HepG2 (cell line): Measurements from ENCODE around the gene CRAMP1. TPM values are rescaled to one million over a fixed set of nuclear protein-coding genes. Genes with fewer than 3 reads are reported as not detected.
A peak's percentile ranks its signal among the peaks of the same experiment; 100 is the strongest.

Experiments used
- ASH2L ChIP-seq: fragments of 300-600, 200-600 bp; sonication (generic); IDR thresholded peaks from 2 replicates; pipeline ENCODE4 v1.7.0; 2017; ENCODE audit warnings: low read depth, mild to moderate bottlenecking, moderate library complexity, mixed read lengths, low read length; ENCODE audit not compliant: insufficient read length
- FOSL1 ChIP-seq: sonication (generic); formaldehyde crosslinking; IDR thresholded peaks from 2 replicates; pipeline ENCODE4 v1.9.0; 2021; ENCODE audit warnings: missing genetic modification reagents, borderline replicate concordance
- FOXK1 ChIP-seq: sonication (generic); formaldehyde crosslinking; IDR thresholded peaks from 2 replicates; pipeline ENCODE4 v1.4.0; 2020; ENCODE audit warnings: low read depth, missing genetic modification reagents, borderline replicate concordance
- GPN1 ChIP-seq: sonication (generic); formaldehyde crosslinking; IDR thresholded peaks from 2 replicates; pipeline ENCODE4 v1.5.1; 2020; ENCODE audit warnings: missing genetic modification reagents, borderline replicate concordance
- JUN ChIP-seq: sonication (generic); formaldehyde crosslinking; IDR thresholded peaks from 2 replicates; pipeline ENCODE4 v1.4.0; 2020; ENCODE audit warnings: mild to moderate bottlenecking, missing genetic modification reagents
- JUND ChIP-seq: sonication (generic); formaldehyde crosslinking; IDR thresholded peaks from 2 replicates; pipeline ENCODE4 v1.8.0; 2022; ENCODE audit warnings: mild to moderate bottlenecking, missing genetic modification reagents
- NFKBIZ ChIP-seq: IDR thresholded peaks from 2 replicates; pipeline ENCODE4 v1.6.1; 2018; ENCODE audit warnings: missing genetic modification reagents, missing compliant biosample characterization
- SOX6 ChIP-seq, 2 experiments: fragments of 450-650 bp in 1 of 2; sonication (generic) in 1 of 2; formaldehyde crosslinking in 1 of 2; IDR thresholded peaks; 2 replicates each; pipeline versions ENCODE4 v1.4.0 to v1.6.1; 2017 to 2020; ENCODE audit warnings: antibody characterized with exemption in 1 of 2, mild to moderate bottlenecking in 1 of 2, missing genetic modification reagents in 1 of 2
- TOE1 ChIP-seq: sonication (generic); formaldehyde crosslinking; IDR thresholded peaks from 2 replicates; pipeline ENCODE4 v1.4.0; 2020; ENCODE audit warnings: mild to moderate bottlenecking, missing genetic modification reagents
- ZEB1 ChIP-seq: IDR thresholded peaks from 2 replicates; pipeline ENCODE4 v1.6.1; 2012; ENCODE audit warnings: mild to moderate bottlenecking, low read depth, inconsistent platforms; ENCODE audit not compliant: insufficient replicate concordance
- ZNF292 ChIP-seq: sonication (generic); formaldehyde crosslinking; IDR thresholded peaks from 2 replicates; pipeline ENCODE4 v1.8.1; 2022; ENCODE audit warnings: mild to moderate bottlenecking, low read depth, missing genetic modification reagents, borderline replicate concordance
- ZNF317 ChIP-seq: sonication (generic); formaldehyde crosslinking; IDR thresholded peaks from 2 replicates; pipeline ENCODE4 v1.5.0; 2020; ENCODE audit warnings: mild to moderate bottlenecking, missing genetic modification reagents
- ZNF672 ChIP-seq: sonication (generic); formaldehyde crosslinking; IDR thresholded peaks from 2 replicates; pipeline ENCODE4 v1.8.1; 2022; ENCODE audit warnings: missing genetic modification reagents
- polyA plus RNA-seq, 8 experiments: library from polyadenylated mRNA; depleted of rRNA in 3 of 8; stranded (reverse) in 7 of 8; unstranded in 1 of 8; fragments of >200 nt; fragmentation: Illumina TruSeq in 4 of 8; extraction: Trizol in 4 of 8; gene quantifications; 2 replicates each; pipeline versions ENCODE4 v1.2.1 to v1.2.3, GENCODE V29; 2011 to 2016; ENCODE audit warnings: low read depth in 4 of 8, missing spikeins in 1 of 8, mixed read lengths in 1 of 8; ENCODE audit not compliant: insufficient read depth in 1 of 8
- total RNA-seq, 5 experiments: library from RNA; depleted of rRNA; stranded (reverse); fragments of >200 nt; fragmentation: Illumina TruSeq; extraction: Trizol; gene quantifications; 2 replicates each; pipeline ENCODE4 v1.2.3, GENCODE V29; 2016; ENCODE audit warnings: low read depth in 1 of 5
- TF ChIP-seq, protein P1 (sequence below): sonication (generic); formaldehyde crosslinking; IDR thresholded peaks from 2 replicates; pipeline ENCODE4 v1.4.0; 2020; ENCODE audit warnings: missing genetic modification reagents
- TF ChIP-seq, protein P2 (sequence below): sonication (generic); formaldehyde crosslinking; IDR thresholded peaks from 2 replicates; pipeline ENCODE4 v1.4.0; 2020; ENCODE audit warnings: missing genetic modification reagents, borderline replicate concordance
- TF ChIP-seq, protein P3 (sequence below): sonication (generic); formaldehyde crosslinking; IDR thresholded peaks from 2 replicates; pipeline ENCODE4 v1.4.0; 2020; ENCODE audit warnings: missing genetic modification reagents
- TF ChIP-seq, protein P4 (sequence below): IDR thresholded peaks from 2 replicates; pipeline ENCODE4 v1.6.1; 2016
- TF ChIP-seq, protein P5 (sequence below): sonication (generic); formaldehyde crosslinking; IDR thresholded peaks from 2 replicates; pipeline ENCODE4 v1.4.0; 2020; ENCODE audit warnings: missing genetic modification reagents, borderline replicate concordance

Gene CRAMP1
- total and polyA plus RNA-seq, 2 of the 13 experiments (the other 11 are each of a cell fraction or from before 2014, with no cell fraction given): 6.8 to 9.7 TPM

DNA sequence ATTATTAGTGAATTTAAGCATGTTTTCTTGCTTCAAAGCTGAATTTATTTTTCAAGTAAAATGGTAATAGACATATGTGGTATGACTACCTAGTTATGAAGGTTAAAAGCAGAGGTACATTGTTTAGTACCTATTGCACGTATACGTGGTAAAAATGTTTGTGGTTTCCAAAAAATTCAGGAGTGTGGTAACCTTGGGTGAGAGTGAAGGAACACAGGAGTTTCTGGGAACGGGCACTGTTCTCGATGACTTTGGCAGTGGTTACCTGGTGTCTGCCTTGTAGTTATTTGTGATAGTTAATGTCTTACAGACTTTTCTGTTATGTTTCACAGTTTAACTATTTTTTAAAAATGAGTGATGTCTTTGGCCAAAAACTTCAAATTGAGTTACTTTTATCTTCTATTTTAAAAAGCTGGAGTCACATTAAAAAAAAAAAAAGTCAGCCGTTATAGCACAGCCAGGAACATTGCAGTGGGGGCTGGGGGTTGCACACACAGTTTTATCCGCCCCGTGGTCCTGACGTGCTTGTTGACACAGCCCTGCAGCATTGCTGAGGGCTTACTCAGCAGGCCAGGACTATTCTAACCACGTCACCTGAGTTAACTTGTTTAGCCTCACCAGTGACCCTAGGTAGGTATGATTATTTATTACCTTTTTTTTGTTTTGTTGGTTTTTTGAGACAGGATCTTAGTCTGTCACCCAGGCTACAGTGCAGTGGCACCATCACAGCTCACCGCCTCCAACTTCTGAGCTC is 76.8 kb downstream of the CRAMP1 start (continued):
- TF ChIP-seq JUN (CRISPR knock-in tag) (peak; percentile 74; the same call in 1 of the 2 replicates), SOX6 (IDR thresholded peaks at IDR 0.05) (no peak), SOX6 (CRISPR knock-in tag; IDR thresholded peaks at IDR 0.05) (peak; percentile 70; the same call in 1 of the 2 replicates), NFKBIZ (CRISPR knock-in tag) (no peak), FOSL1 (peak; percentile 80), ASH2L (peak; percentile 51), ZNF292 (no peak), FOXK1 (CRISPR knock-in tag) (peak; percentile 69; the same call in 1 of the 2 replicates), ZNF672 (CRISPR knock-in tag) (no peak), ZEB1 (peak; percentile 61), JUND (CRISPR knock-in tag) (0 out of 2 replicates have a peak, but pooled peaks have one; percentile 42), TOE1 (no peak), GPN1 (CRISPR knock-in tag) (no peak), ZNF317 (CRISPR knock-in tag) (peak; percentile 29; the same call in 1 of the 2 replicates)
- TF ChIP-seq, protein P1, sequence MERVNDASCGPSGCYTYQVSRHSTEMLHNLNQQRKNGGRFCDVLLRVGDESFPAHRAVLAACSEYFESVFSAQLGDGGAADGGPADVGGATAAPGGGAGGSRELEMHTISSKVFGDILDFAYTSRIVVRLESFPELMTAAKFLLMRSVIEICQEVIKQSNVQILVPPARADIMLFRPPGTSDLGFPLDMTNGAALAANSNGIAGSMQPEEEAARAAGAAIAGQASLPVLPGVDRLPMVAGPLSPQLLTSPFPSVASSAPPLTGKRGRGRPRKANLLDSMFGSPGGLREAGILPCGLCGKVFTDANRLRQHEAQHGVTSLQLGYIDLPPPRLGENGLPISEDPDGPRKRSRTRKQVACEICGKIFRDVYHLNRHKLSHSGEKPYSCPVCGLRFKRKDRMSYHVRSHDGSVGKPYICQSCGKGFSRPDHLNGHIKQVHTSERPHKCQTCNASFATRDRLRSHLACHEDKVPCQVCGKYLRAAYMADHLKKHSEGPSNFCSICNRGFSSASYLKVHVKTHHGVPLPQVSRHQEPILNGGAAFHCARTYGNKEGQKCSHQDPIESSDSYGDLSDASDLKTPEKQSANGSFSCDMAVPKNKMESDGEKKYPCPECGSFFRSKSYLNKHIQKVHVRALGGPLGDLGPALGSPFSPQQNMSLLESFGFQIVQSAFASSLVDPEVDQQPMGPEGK: peak; percentile 91
- TF ChIP-seq, protein P2, sequence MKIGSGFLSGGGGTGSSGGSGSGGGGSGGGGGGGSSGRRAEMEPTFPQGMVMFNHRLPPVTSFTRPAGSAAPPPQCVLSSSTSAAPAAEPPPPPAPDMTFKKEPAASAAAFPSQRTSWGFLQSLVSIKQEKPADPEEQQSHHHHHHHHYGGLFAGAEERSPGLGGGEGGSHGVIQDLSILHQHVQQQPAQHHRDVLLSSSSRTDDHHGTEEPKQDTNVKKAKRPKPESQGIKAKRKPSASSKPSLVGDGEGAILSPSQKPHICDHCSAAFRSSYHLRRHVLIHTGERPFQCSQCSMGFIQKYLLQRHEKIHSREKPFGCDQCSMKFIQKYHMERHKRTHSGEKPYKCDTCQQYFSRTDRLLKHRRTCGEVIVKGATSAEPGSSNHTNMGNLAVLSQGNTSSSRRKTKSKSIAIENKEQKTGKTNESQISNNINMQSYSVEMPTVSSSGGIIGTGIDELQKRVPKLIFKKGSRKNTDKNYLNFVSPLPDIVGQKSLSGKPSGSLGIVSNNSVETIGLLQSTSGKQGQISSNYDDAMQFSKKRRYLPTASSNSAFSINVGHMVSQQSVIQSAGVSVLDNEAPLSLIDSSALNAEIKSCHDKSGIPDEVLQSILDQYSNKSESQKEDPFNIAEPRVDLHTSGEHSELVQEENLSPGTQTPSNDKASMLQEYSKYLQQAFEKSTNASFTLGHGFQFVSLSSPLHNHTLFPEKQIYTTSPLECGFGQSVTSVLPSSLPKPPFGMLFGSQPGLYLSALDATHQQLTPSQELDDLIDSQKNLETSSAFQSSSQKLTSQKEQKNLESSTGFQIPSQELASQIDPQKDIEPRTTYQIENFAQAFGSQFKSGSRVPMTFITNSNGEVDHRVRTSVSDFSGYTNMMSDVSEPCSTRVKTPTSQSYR (CRISPR knock-in tag): peak; percentile 75
- TF ChIP-seq, protein P3, sequence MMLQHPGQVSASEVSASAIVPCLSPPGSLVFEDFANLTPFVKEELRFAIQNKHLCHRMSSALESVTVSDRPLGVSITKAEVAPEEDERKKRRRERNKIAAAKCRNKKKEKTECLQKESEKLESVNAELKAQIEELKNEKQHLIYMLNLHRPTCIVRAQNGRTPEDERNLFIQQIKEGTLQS: peak; percentile 90
- TF ChIP-seq, protein P4, sequence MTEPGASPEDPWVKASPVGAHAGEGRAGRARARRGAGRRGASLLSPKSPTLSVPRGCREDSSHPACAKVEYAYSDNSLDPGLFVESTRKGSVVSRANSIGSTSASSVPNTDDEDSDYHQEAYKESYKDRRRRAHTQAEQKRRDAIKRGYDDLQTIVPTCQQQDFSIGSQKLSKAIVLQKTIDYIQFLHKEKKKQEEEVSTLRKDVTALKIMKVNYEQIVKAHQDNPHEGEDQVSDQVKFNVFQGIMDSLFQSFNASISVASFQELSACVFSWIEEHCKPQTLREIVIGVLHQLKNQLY: no peak
- TF ChIP-seq, protein P5, sequence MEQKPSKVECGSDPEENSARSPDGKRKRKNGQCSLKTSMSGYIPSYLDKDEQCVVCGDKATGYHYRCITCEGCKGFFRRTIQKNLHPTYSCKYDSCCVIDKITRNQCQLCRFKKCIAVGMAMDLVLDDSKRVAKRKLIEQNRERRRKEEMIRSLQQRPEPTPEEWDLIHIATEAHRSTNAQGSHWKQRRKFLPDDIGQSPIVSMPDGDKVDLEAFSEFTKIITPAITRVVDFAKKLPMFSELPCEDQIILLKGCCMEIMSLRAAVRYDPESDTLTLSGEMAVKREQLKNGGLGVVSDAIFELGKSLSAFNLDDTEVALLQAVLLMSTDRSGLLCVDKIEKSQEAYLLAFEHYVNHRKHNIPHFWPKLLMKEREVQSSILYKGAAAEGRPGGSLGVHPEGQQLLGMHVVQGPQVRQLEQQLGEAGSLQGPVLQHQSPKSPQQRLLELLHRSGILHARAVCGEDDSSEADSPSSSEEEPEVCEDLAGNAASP: peak; percentile 57; the same call in 1 of the 2 replicates
